Spleen (tissue), 7 donors: Measurements from ENCODE around the gene MAGI2.

Source experiments
- POLR2A ChIP-seq, 3 donors: fragments of 450-650 bp; IDR thresholded peaks; one replicate each; pipeline ENCODE4 v1.5.1; 2017; ENCODE audit warnings: antibody characterized with exemption in 3 of 3, mild to moderate bottlenecking in 1 of 3
- TF ChIP-seq, protein P1 (sequence below), 11 experiments: fragments of 200-600 bp in 7 of 11; fragments of 450-650 bp in 4 of 11; sonication (generic) in 4 of 11; IDR thresholded peaks in 8 of 11; conservative IDR thresholded peaks in 3 of 11; 1 replicate in 7 of 11; 2 replicates in 4 of 11; pipeline versions ENCODE4 v1.4.0 to v1.8.0; 2016 to 2021; ENCODE audit warnings: antibody characterized with exemption in 11 of 11, inconsistent platforms in 4 of 11, mild to moderate bottlenecking in 1 of 11
- donor health status: DM: no; HTN: no; CAD: no; lungs with moderate emphysema.
- donor health status: DM: no; HTN: no; CAD: no.
- donor health status: DM: no; HTN: no; CAD: no.

DNA sequence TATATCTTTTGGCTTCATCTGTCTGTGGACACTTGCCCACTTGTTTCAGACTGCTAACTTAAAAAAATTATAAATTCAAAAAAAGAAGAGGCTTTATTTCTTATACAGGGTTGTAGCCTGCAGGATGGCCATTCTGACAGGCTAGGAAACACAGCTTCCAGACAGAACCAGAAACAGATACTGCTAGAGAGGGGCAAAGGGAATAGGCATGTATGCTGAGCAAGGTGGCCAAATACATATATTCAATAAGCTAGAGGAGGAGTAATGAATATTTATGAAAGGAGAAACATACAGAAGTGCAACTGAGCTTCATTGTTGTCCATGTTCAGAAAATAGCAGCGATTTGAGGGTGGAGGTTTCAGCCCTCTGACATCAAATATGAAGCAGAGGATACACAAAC, 22.0 kb upstream of the MAGI2 start:
- TF ChIP-seq, protein P1, sequence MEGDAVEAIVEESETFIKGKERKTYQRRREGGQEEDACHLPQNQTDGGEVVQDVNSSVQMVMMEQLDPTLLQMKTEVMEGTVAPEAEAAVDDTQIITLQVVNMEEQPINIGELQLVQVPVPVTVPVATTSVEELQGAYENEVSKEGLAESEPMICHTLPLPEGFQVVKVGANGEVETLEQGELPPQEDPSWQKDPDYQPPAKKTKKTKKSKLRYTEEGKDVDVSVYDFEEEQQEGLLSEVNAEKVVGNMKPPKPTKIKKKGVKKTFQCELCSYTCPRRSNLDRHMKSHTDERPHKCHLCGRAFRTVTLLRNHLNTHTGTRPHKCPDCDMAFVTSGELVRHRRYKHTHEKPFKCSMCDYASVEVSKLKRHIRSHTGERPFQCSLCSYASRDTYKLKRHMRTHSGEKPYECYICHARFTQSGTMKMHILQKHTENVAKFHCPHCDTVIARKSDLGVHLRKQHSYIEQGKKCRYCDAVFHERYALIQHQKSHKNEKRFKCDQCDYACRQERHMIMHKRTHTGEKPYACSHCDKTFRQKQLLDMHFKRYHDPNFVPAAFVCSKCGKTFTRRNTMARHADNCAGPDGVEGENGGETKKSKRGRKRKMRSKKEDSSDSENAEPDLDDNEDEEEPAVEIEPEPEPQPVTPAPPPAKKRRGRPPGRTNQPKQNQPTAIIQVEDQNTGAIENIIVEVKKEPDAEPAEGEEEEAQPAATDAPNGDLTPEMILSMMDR (IDR thresholded peaks at IDR 0.05 in 8 of 11, conservative IDR thresholded peaks at IDR 0.05 in 3 of 11) = no peak
- TF ChIP-seq POLR2A (IDR thresholded peaks at IDR 0.05) = no peak
